ENCODE results near the gene CDC14A. TPM values are rescaled to one million over a fixed set of nuclear protein-coding genes. Genes with fewer than 3 reads are reported as not detected.

CDC14A gene
- total RNA-seq, 1 experiment from 2014 or later, result 11.1 TPM

- ChIA-PET CTCF (no interaction called here), POLR2A (no interaction called here)
- no peaks in the 10 kb centered on the region for H3K9me3 Mint-ChIP-seq
- no peak overlapping the region for H3K4me3 Mint-ChIP-seq
- no peak for ATAC-seq
- peaks cover 9% of the 10 kb centered on the region for H3K36me3 Mint-ChIP-seq
- TF ChIP-seq ZNF416 (CRISPR knock-in tag; IDR thresholded peaks at IDR 0.05), result no peak
- TF ChIP-seq NFE2L1 (CRISPR knock-in tag; IDR thresholded peaks at IDR 0.05), result no peak
- no peak for TF ChIP-seq CREB1 (CRISPR knock-in tag; IDR thresholded peaks at IDR 0.05)
- TF ChIP-seq ZNF263 (CRISPR knock-in tag; IDR thresholded peaks at IDR 0.05; ENCODE audit: low read depth), result no peak
- no peak for TF ChIP-seq GTF2I (CRISPR knock-in tag; conservative IDR thresholded peaks at IDR 0.05)
- no peaks in the 10 kb centered on the region for H3K4me1 Mint-ChIP-seq
- H3K27ac Mint-ChIP-seq, result no peak overlapping the region
- no peaks in the 10 kb centered on the region for H3K27me3 Mint-ChIP-seq (ENCODE audit: low read depth)
- no peak for DNase-seq (ENCODE audit: low spot score)
These were observed 153.9 kb downstream of the CDC14A start for GRCh38 chr1:100506217-100506616.

- Mint-ChIP-seq H3K4me3 (no peak overlapping the region), H3K36me3 (peaks cover 4% of the 10 kb centered on the region; the same call in 1 of the 2 replicates), H3K27me3 (ENCODE audit: low read depth) (no peaks in the 10 kb centered on the region), H3K4me1 (no peaks in the 10 kb centered on the region), H3K27ac (no peak overlapping the region), H3K9me3 (no peaks in the 10 kb centered on the region)
- CTCF ChIA-PET, result no interaction called here
- no peak for ATAC-seq
- POLR2A ChIA-PET, result no interaction called here
- no peak for DNase-seq (ENCODE audit: low spot score)
- TF ChIP-seq MYBL2 (CRISPR knock-in tag; IDR thresholded peaks at IDR 0.05) (no peak), ZNF416 (CRISPR knock-in tag; IDR thresholded peaks at IDR 0.05) (no peak), FOXP1 (CRISPR knock-in tag; IDR thresholded peaks at IDR 0.05; ENCODE audit: borderline replicate concordance) (no peak), MLX (CRISPR knock-in tag; IDR thresholded peaks at IDR 0.05) (no peak), NR3C1 (CRISPR knock-in tag; conservative IDR thresholded peaks at IDR 0.05; ENCODE audit: low read depth) (no peak), RELA (CRISPR knock-in tag; IDR thresholded peaks at IDR 0.05; ENCODE audit: borderline replicate concordance) (no peak), IRF2 (CRISPR knock-in tag; IDR thresholded peaks at IDR 0.05; ENCODE audit: borderline replicate concordance, low read depth) (no peak), SP1 (CRISPR knock-in tag; conservative IDR thresholded peaks at IDR 0.05) (no peak), KAT7 (CRISPR knock-in tag; IDR thresholded peaks at IDR 0.05; ENCODE audit: borderline replicate concordance) (no peak), PREB (CRISPR knock-in tag; IDR thresholded peaks at IDR 0.05; ENCODE audit: borderline replicate concordance) (no peak), AFF4 (CRISPR knock-in tag; IDR thresholded peaks at IDR 0.05; ENCODE audit: borderline replicate concordance) (no peak), TEAD4 (CRISPR knock-in tag; IDR thresholded peaks at IDR 0.05) (no peak), ETV6 (CRISPR knock-in tag; IDR thresholded peaks at IDR 0.05) (no peak), ZNF532 (CRISPR knock-in tag; IDR thresholded peaks at IDR 0.05; ENCODE audit: borderline replicate concordance) (no peak)
These were observed 158.1 kb downstream of the CDC14A start for GRCh38 chr1:100510451-100510850.
